ENCODE measurements around the gene POU2AF2. TPM values are rescaled to one million over a fixed set of nuclear protein-coding genes. Genes with fewer than 3 reads are reported as not detected.

POU2AF2 gene
- total RNA-seq, 1 experiment from 2014 or later = not detected

DNA sequence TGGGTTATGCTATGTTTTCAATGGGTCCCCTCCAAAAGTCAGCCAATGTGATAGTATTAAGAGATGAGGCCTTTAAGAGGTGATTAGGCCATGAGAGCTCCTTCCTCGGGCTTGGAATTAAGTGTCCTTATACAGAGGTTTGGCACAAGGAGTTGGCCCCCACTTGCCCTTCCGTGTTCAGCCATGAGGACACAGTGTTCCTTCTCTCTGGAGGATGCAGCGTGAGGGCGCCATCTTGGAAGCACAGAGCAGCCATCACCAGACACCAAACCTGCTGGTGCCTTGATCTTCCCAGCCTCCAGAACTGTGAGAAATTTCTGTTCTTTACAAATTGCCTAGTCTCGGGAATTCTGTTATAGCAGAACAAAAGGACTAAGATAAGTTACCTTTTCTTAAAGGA is 79.7 kb downstream of the POU2AF2 start:
- Histone ChIP-seq H2BK15ac (ENCODE audit: low read depth, low read length) (no peak overlapping the region), H3K4me2 (ENCODE audit: insufficient read depth, insufficient read length, low read length) (no peak overlapping the region), H4K91ac (ENCODE audit: insufficient read length, low read depth, low read length) (no peak overlapping the region), H3K27ac (ENCODE audit: insufficient read length, low read depth, low read length) (no peak overlapping the region), H2BK120ac (ENCODE audit: low read depth, low read length, poor library complexity, severe bottlenecking) (no peak overlapping the region), H4K20me1 (ENCODE audit: control insufficient read depth, insufficient read depth, insufficient read length) (peaks cover 2% of the 10 kb centered on the region), H3K14ac (ENCODE audit: insufficient read depth, low read length) (no peak overlapping the region), H3K79me1 (ENCODE audit: insufficient read depth, low read depth, low read length, poor library complexity, severe bottlenecking) (no peaks in the 10 kb centered on the region), H3K23me2 (ENCODE audit: insufficient read length, low read depth, low read length, poor library complexity, severe bottlenecking) (no peaks in the 10 kb centered on the region), H3K9ac (ENCODE audit: extremely low read depth, insufficient read length, low read length) (no peak overlapping the region), H3K9me3 (ENCODE audit: control insufficient read depth, low read depth, low read length) (no peaks in the 10 kb centered on the region), H3K4me1 (ENCODE audit: insufficient read depth, low read length) (no peaks in the 10 kb centered on the region), H2BK5ac (ENCODE audit: insufficient read length, low read length) (no peak overlapping the region), H4K8ac (replicated peaks; ENCODE audit: insufficient read length, low read depth, low read length) (no peak overlapping the region), H3K23ac (ENCODE audit: insufficient read length, low read depth, low read length) (no peak overlapping the region), H3T11ph (ENCODE audit: low read length) (no peak overlapping the region), H3K56ac (ENCODE audit: insufficient read length, low read depth, low read length) (no peak overlapping the region), H3K79me2 (ENCODE audit: insufficient read depth, low read length) (no peaks in the 10 kb centered on the region), H2AFZ (ENCODE audit: low read length) (no peak overlapping the region), H3K27me3 (ENCODE audit: insufficient read depth, low read length) (no peaks in the 10 kb centered on the region), H2BK12ac (ENCODE audit: insufficient read length, low read depth, low read length) (no peak overlapping the region), H4K5ac (ENCODE audit: insufficient read length, low read depth, low read length) (no peak overlapping the region), H2AK5ac (ENCODE audit: insufficient read length, low read length) (no peak overlapping the region), H3K4ac (ENCODE audit: low read depth, low read length) (no peak overlapping the region), H3K18ac (ENCODE audit: insufficient read length, low read depth, low read length) (no peak overlapping the region), H2BK20ac (ENCODE audit: low read depth, low read length, poor library complexity, severe bottlenecking) (no peak overlapping the region)
- no peak for DNase-seq
- Mint-ChIP-seq H3K4me3 (no peak overlapping the region), H3K27ac (no peak overlapping the region), H3K36me3 (ENCODE audit: insufficient read depth in 1 of 3, low read depth in 3 of 3) (no peaks in the 10 kb centered on the region), H3K4me1 (peaks cover 3 to 4% of the 10 kb centered on the region in 2 experiments; a peak in 3 of 4 replicates), H3K27me3 (ENCODE audit: low read depth) (no peaks in the 10 kb centered on the region; the same call in 1 of the 2 replicates), H3K9me3 (no peaks in the 10 kb centered on the region)
- WGBS (ENCODE audit: extremely low coverage, insufficient read length, low lambda C conversion rate) = no CpG with 5 or more reads among the region's 5 CpGs
- TF ChIP-seq, protein P1, sequence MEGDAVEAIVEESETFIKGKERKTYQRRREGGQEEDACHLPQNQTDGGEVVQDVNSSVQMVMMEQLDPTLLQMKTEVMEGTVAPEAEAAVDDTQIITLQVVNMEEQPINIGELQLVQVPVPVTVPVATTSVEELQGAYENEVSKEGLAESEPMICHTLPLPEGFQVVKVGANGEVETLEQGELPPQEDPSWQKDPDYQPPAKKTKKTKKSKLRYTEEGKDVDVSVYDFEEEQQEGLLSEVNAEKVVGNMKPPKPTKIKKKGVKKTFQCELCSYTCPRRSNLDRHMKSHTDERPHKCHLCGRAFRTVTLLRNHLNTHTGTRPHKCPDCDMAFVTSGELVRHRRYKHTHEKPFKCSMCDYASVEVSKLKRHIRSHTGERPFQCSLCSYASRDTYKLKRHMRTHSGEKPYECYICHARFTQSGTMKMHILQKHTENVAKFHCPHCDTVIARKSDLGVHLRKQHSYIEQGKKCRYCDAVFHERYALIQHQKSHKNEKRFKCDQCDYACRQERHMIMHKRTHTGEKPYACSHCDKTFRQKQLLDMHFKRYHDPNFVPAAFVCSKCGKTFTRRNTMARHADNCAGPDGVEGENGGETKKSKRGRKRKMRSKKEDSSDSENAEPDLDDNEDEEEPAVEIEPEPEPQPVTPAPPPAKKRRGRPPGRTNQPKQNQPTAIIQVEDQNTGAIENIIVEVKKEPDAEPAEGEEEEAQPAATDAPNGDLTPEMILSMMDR (conservative IDR thresholded peaks at IDR 0.05) = no peak

Data from H9 (cell line).